ENCODE data around the gene MZB1.

DNA sequence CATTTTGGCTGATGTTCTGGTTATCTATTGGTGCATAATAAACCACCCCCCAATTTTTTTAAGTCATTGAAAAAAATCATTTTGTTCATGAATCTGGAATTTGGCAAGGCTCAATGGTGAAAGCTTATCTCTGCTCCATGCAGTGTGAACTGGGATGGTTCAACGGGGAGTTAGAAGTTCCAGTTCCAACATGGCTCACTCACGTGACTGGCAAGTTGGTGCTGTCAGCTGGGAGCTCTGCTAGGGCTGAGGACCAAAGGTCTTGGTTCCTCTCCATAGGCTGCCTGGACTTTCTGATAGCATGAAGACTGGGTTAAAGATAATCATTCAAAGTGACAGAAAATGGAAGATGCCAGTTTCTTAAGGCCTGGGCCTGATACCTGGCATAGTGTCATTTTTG, 17.2 kb upstream of the MZB1 start:
- no peak for TF ChIP-seq CTCF (conservative IDR thresholded peaks at IDR 0.05)
- no peak for TF ChIP-seq ZFX (IDR thresholded peaks at IDR 0.05)

Measured in C4-2B (cell line).